Measurements from ENCODE around the gene EIF5B.

Gene EIF5B

DNA sequence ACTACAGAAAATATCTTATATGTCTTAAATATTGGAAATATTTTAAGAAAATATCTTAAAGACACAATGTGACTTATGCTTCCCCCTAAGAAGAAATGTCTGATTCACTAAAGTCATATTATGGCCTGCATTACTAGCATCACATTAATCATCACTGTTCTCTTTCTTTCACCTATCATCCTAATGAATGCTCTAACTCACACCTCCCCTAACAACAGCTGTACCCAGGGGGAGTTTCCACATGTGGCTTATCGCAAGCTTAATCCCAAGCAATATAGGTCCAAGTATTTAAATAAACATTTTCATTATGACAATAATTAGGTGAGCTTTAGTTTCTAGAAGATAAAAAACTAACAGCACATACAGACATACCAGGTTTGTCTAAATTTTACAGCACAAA is 113.0 kb downstream of the EIF5B start:
- Histone ChIP-seq H3F3A (ENCODE audit: low read depth) (no peaks in the 10 kb centered on the region), H3K9me2 (replicated peaks; ENCODE audit: low read depth, low read length) (no peaks in the 10 kb centered on the region), H3K4me2 (ENCODE audit: low read depth, low read length, poor library complexity, severe bottlenecking) (no peak overlapping the region), H3K27me3 (ENCODE audit: insufficient read depth, low read length, poor library complexity, severe bottlenecking) (no peaks in the 10 kb centered on the region), H2AFZ (ENCODE audit: low read length) (no peak overlapping the region), H3K9me3 (ENCODE audit: insufficient read depth, low read depth, low read length) (no peaks in the 10 kb centered on the region), H3K9ac (ENCODE audit: low read depth, low read length, poor library complexity, severe bottlenecking) (no peak overlapping the region), H3K4me1 (ENCODE audit: insufficient read depth, low read length, poor library complexity, severe bottlenecking) (no peaks in the 10 kb centered on the region), H3K79me2 (ENCODE audit: insufficient read depth, low read length) (peaks cover 3% of the 10 kb centered on the region; the same call in 1 of the 2 replicates), H3K4me3 (ENCODE audit: low read length, poor library complexity, severe bottlenecking) (no peak overlapping the region), H4K20me1 (ENCODE audit: insufficient read depth, low read length, poor library complexity, severe bottlenecking) (no peaks in the 10 kb centered on the region), H3K36me3 (ENCODE audit: insufficient read depth, low read length) (peaks cover 63% of the 10 kb centered on the region)
- TF ChIP-seq EZH2phosphoT487 (IDR thresholded peaks at IDR 0.05; ENCODE audit: borderline replicate concordance): no peak
- TF ChIP-seq, protein P1, sequence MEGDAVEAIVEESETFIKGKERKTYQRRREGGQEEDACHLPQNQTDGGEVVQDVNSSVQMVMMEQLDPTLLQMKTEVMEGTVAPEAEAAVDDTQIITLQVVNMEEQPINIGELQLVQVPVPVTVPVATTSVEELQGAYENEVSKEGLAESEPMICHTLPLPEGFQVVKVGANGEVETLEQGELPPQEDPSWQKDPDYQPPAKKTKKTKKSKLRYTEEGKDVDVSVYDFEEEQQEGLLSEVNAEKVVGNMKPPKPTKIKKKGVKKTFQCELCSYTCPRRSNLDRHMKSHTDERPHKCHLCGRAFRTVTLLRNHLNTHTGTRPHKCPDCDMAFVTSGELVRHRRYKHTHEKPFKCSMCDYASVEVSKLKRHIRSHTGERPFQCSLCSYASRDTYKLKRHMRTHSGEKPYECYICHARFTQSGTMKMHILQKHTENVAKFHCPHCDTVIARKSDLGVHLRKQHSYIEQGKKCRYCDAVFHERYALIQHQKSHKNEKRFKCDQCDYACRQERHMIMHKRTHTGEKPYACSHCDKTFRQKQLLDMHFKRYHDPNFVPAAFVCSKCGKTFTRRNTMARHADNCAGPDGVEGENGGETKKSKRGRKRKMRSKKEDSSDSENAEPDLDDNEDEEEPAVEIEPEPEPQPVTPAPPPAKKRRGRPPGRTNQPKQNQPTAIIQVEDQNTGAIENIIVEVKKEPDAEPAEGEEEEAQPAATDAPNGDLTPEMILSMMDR (conservative IDR thresholded peaks at IDR 0.05; ENCODE audit: low read length): no peak
